ENCODE results near the gene PACSIN2.

PACSIN2 gene

DNA sequence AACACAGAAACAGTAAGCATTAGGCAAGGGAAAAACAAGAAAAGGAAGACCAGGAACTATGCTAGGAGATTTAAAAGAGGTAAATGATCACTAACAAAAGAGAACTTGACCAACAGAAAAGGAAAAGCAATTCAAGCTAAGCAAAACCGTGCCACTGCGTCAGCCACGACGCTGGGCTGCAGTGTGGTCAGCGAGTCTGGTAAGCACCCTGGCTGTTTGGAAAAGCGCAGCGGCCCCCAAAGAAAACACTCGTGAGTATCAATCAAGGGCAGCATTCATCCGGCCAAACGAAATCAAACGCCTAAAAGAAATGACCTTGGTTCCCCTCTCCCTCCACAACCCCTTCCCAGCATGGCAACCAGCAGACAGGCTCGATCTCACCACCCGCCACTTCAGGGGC, 28.8 kb downstream of the PACSIN2 start:
- no peak overlapping the region for H3K4me3 ChIP-seq (ENCODE audit: low read depth, low read length)
- in situ Hi-C loops (cut with HindIII; ENCODE audit: low sequenced_read_pairs), result no loop called here
- DNase-seq (ENCODE audit: low read depth), result no peak
- TF ChIP-seq, protein P1, sequence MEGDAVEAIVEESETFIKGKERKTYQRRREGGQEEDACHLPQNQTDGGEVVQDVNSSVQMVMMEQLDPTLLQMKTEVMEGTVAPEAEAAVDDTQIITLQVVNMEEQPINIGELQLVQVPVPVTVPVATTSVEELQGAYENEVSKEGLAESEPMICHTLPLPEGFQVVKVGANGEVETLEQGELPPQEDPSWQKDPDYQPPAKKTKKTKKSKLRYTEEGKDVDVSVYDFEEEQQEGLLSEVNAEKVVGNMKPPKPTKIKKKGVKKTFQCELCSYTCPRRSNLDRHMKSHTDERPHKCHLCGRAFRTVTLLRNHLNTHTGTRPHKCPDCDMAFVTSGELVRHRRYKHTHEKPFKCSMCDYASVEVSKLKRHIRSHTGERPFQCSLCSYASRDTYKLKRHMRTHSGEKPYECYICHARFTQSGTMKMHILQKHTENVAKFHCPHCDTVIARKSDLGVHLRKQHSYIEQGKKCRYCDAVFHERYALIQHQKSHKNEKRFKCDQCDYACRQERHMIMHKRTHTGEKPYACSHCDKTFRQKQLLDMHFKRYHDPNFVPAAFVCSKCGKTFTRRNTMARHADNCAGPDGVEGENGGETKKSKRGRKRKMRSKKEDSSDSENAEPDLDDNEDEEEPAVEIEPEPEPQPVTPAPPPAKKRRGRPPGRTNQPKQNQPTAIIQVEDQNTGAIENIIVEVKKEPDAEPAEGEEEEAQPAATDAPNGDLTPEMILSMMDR (IDR thresholded peaks at IDR 0.05; ENCODE audit: low read depth, low read length, missing control alignments), result no peak

DNA sequence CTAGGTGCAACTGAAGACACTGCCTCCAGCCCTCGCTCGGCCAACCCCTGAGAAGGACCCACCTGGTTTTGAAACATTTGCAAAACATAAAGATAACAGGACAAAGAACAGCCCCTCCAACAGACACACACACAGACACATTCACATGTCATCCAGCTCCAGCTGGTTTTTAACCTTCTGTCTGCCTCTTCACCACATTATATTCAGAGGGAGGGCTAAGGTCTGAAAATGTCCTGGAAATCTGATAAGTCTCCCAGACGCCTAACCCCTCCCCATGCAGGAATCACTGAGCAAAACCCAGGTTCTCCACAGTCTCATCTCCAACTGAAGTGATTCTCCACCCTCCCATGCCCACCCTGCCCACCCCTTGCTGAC, 29.4 kb downstream of the PACSIN2 start:
- no peak overlapping the region for H3K4me3 ChIP-seq (ENCODE audit: low read depth, low read length)
- no peak for DNase-seq (ENCODE audit: low read depth)
- TF ChIP-seq, protein P1 (IDR thresholded peaks at IDR 0.05; ENCODE audit: low read depth, low read length, missing control alignments), result no peak
- in situ Hi-C loops (cut with HindIII; ENCODE audit: low sequenced_read_pairs), result no loop called here

DNA sequence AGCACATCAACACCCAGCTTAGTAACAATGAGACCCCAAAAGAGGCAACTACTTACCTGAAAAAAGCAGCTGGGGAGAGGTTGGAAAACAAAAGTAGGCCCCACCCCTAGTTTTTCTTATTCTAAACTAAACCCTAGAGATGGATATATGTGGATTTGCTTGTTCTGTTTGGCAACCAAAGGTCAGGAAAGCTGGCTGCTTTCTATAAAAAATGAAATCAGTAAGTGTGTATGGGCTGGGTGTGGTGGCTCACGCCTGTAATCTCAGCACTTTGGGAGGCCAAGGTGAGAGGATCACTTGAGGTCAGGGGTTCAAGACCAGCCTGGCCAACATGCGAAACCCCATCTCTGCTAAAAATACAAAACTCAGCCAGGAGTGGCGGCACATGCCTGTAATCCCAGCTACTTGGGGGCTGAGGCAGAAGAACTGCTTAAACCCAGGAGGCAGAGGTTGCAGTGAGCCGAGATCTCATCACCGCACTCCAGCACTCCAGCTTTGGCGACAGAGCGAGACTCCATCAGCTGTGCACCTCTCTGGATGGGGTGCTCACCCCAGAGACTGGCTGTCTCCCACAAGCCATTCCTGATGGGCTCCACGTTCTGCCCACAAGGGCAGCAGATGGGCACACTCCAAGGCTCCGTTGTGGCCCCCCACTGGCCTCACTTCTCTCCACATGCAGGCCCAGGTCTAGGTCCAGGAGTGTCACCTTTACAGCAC, 30.0 kb downstream of the PACSIN2 start:
- DNase-seq (ENCODE audit: low read depth), result no peak
- in situ Hi-C loops (cut with HindIII; ENCODE audit: low sequenced_read_pairs), result no loop called here
- TF ChIP-seq, protein P1 (IDR thresholded peaks at IDR 0.05; ENCODE audit: low read depth, low read length, missing control alignments), result no peak
- H3K4me3 ChIP-seq (ENCODE audit: low read depth, low read length), result no peak overlapping the region

DNA sequence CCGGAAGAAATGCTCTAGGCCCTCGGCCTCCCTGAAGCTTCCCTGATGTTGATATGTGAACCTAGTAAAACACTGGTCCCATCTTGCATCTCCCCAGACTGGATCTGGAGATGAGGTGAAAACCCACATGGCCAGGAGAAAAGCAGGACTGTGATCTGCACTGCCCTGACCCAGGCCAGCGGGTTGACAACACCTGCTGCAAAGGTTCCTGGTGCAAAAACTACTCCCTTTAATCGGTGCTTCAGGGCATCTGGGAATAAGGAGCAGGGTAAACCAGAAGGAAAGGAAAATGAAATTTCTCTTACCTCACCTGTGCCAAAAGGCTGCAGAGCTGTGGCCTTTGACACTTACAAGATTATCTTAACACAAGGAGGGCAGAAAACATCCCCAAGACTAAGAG, 30.6 kb downstream of the PACSIN2 start:
- DNase-seq (ENCODE audit: low read depth), result no peak
- TF ChIP-seq, protein P1 (IDR thresholded peaks at IDR 0.05; ENCODE audit: low read depth, low read length, missing control alignments), result no peak
- in situ Hi-C loops (cut with HindIII; ENCODE audit: low sequenced_read_pairs), result no loop called here
- no peak overlapping the region for H3K4me3 ChIP-seq (ENCODE audit: low read depth, low read length)

DNA sequence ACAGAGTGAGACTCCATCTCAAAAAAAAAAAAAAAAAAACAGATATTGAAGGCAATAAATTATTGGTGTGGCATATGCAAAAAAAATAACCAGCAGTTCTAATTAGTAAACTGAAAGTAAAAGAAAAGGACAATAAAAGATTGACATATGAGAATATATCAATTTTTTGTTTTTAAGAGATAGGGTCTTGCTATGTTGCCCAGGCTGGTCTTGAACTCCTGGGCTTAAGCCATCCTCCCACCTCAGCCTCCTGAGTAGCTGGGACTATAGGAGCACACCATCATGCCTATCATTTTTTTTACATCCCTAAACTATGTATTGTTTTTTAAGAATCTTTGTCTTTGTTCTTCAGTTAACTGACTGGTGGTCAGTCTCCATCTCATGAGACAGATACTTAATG, 31.5 kb downstream of the PACSIN2 start:
- no peak overlapping the region for H3K4me3 ChIP-seq (ENCODE audit: low read depth, low read length)
- TF ChIP-seq, protein P1 (IDR thresholded peaks at IDR 0.05; ENCODE audit: low read depth, low read length, missing control alignments), result no peak
- in situ Hi-C loops (cut with HindIII; ENCODE audit: low sequenced_read_pairs), result no loop called here
- DNase-seq (ENCODE audit: low read depth), result no peak

DNA sequence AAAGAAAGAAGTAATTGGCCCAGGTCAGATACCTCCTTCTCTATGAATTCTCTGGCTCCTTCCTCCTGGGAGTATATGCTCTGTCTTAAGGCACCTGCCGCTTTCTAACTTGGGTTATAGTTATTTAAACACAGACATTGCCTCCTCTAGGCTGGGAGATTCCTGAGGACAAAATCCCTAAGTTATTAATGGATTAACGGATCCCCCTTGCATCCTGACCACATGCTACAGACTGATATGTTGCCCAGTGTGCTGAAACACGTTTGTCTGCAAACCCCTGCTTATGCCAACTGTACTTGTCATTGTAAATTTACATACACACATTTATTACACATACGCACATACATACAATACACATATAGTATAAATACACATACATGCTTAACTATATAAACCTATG, 35.3 kb downstream of the PACSIN2 start:
- DNase-seq (ENCODE audit: low read depth), result no peak
- H3K4me3 ChIP-seq (ENCODE audit: low read depth, low read length), result no peak overlapping the region
- in situ Hi-C loops (cut with HindIII; ENCODE audit: low sequenced_read_pairs), result no loop called here
- TF ChIP-seq, protein P1 (IDR thresholded peaks at IDR 0.05; ENCODE audit: low read depth, low read length, missing control alignments), result no peak
